Measurements from ENCODE around the gene CDC25B. TPM values are rescaled to one million over a fixed set of nuclear protein-coding genes. Genes with fewer than 3 reads are reported as not detected.

The CDC25B gene
- total and polyA plus RNA-seq, 2 of the 8 experiments (the other 6 are each of a cell fraction or from before 2014, with no cell fraction given) = 21.7 to 31.2 TPM

DNA sequence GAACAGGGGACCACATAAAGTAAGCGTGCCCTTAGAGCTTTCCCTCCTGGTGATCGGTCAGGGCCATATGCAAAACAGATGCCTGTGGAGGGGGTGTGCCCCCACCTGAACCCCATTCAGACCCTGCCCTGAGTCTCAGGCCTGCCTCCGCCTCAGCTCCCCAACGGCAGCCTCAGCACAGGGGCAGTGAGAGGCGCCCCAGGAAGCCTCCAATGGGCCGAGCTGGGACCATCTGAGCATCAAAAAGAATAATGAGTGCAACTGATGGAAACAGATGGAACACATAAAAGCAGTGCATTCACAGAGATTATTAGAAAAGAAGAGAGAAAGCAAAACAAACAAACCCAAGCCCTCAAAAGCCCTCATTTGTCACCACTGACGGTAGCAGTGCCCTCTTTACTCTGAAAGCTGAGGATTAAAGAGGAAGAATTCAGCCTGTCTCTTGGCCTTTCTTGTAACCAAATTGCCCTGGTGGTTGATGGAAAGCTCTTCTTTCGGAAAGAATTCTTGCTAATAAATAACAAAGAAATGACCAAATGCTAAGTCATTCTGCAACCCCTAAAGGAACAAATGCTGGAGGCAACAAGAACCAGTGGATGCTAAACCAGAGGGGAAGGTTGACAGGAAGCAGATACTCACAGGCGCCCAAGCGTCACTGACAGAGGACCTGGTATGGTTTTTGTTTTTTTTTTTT, 35.3 kb upstream of the CDC25B start:
- Histone ChIP-seq H3K23ac (ENCODE audit: insufficient read length) (no peak overlapping the region), H3K4me1 (replicated peaks in 1 of 4; ENCODE audit: control insufficient read depth in 3 of 4, insufficient read depth in 4 of 4, low read length in 3 of 4) (no peaks in the 10 kb centered on the region), H3K79me1 (ENCODE audit: low read depth, low read length) (peaks cover 15% of the 10 kb centered on the region), H3K9ac (replicated peaks in 1 of 4; ENCODE audit: extremely low read depth in 1 of 4, low read depth in 3 of 4, low read length in 3 of 4) (no peak overlapping the region), H3K36me3 (ENCODE audit: control insufficient read depth in 2 of 4, insufficient read depth in 4 of 4, low read length in 3 of 4) (peaks cover 0 to 15% (median 2%) of the 10 kb centered on the region in 4 experiments; a peak in 4 of 8 replicates), H3K56ac (replicated peaks; ENCODE audit: insufficient read length, low read depth, low read length) (no peak overlapping the region), H3K79me2 (ENCODE audit: control insufficient read depth in 1 of 2, insufficient read depth in 2 of 2, low read length in 2 of 2) (peaks cover 0 to 16% of the 10 kb centered on the region in 2 experiments; a peak in 1 of 4 replicates), H2BK5ac (ENCODE audit: low read depth, low read length) (no peak overlapping the region; the same call in 1 of the 2 replicates), H3K14ac (ENCODE audit: insufficient read length) (no peak overlapping the region), H2BK120ac (replicated peaks; ENCODE audit: low read depth, low read length) (no peak overlapping the region), H4K20me1 (replicated peaks in 1 of 2; ENCODE audit: control insufficient read depth in 1 of 2, insufficient read depth in 2 of 2, low read length in 2 of 2) (peaks cover 2 to 17% of the 10 kb centered on the region in 2 experiments), H3K4me3 (ENCODE audit: extremely low read depth in 1 of 4, insufficient read depth in 2 of 4, low read depth in 3 of 4, low read length in 4 of 4) (no peak overlapping the region), H4K91ac (replicated peaks; ENCODE audit: insufficient read length, low read length) (no peak overlapping the region), H3K27me3 (replicated peaks in 1 of 4; ENCODE audit: control insufficient read depth in 3 of 4, extremely low read depth in 1 of 4, insufficient read depth in 3 of 4, low read length in 3 of 4) (no peaks in the 10 kb centered on the region), H3K4me2 (ENCODE audit: insufficient read depth in 1 of 2, low read depth in 2 of 2, low read length in 2 of 2) (no peak overlapping the region), H3K27ac (ENCODE audit: low read depth, low read length) (no peak overlapping the region), H2BK20ac (ENCODE audit: low read length) (no peak overlapping the region), H4K5ac (ENCODE audit: insufficient read length, low read depth, low read length) (no peak overlapping the region), H4K8ac (ENCODE audit: extremely low read depth, insufficient read depth, low read length) (no peak overlapping the region), H2BK15ac (ENCODE audit: low read length) (no peak overlapping the region), H3K23me2 (ENCODE audit: low read depth, low read length) (no peaks in the 10 kb centered on the region), H3K9me3 (ENCODE audit: insufficient read depth in 2 of 2, low read depth in 1 of 2, low read length in 1 of 2) (no peaks in the 10 kb centered on the region), H2BK12ac (ENCODE audit: low read depth, low read length) (no peak overlapping the region), H2AFZ (ENCODE audit: low read length) (no peak overlapping the region), H3K4ac (replicated peaks; ENCODE audit: insufficient read length, low read depth, low read length) (no peak overlapping the region), H2AK5ac (ENCODE audit: low read depth, low read length) (no peak overlapping the region), H3K18ac (ENCODE audit: extremely low read depth, low read length) (no peak overlapping the region)
- ChIA-PET CTCF (ENCODE audit: partially characterized antibody) (interaction anchor here (0.8 to 18.6 kb wide), 9 partner anchors 2 to 84 kb away, joined by 3 to 277 read pairs (median 5); partner anchors contain the start of genes ADISSP and HSPA12B), POLR2A (ENCODE audit: partially characterized antibody) (interaction anchor here (0.7 to 1.2 kb wide), 5 partner anchors 10 to 21 kb away, joined by 3 to 5 read pairs (median 3); partner anchors contain the start of gene SPEF1)
- DNase-seq (ENCODE audit: low read depth in 1 of 2, low spot score in 2 of 2) = no peak
- FAIRE-seq = no peak
- WGBS, 2 experiments (ENCODE audit: extremely low coverage in 1 of 2, insufficient coverage in 1 of 2, insufficient read length in 1 of 2, insufficient replicate concordance in 2 of 2, low coverage in 1 of 2, low lambda C conversion rate in 2 of 2, missing lambda C conversion rate in 1 of 2) = 82% methylated on average over 10 of the region's 10 CpGs; no CpG with 5 or more reads in 1 of the 2 experiments
- TF ChIP-seq BCL11A (IDR thresholded peaks at IDR 0.05; ENCODE audit: low read depth in 2 of 2, low read length in 2 of 2) (no peak), RFX5 (IDR thresholded peaks at IDR 0.05; ENCODE audit: borderline replicate concordance, low read depth, low read length) (no peak), EP300 (IDR thresholded peaks at IDR 0.05; ENCODE audit: borderline replicate concordance in 1 of 2, low read depth in 2 of 2, low read length in 2 of 2) (no peak), CTBP2 (IDR thresholded peaks at IDR 0.05; ENCODE audit: borderline replicate concordance, insufficient read depth, insufficient read length, low read length) (no peak), CHD2 (IDR thresholded peaks at IDR 0.05; ENCODE audit: low read length) (no peak), SP4 (IDR thresholded peaks at IDR 0.05; ENCODE audit: low read length) (no peak), YY1 (IDR thresholded peaks at IDR 0.05; ENCODE audit: low read depth, low read length) (no peak), SIN3A (conservative IDR thresholded peaks at IDR 0.05 in 1 of 2, IDR thresholded peaks at IDR 0.05 in 1 of 2; ENCODE audit: low read depth in 1 of 2, low read length in 2 of 2) (no peak)
- TF ChIP-seq, protein P1, sequence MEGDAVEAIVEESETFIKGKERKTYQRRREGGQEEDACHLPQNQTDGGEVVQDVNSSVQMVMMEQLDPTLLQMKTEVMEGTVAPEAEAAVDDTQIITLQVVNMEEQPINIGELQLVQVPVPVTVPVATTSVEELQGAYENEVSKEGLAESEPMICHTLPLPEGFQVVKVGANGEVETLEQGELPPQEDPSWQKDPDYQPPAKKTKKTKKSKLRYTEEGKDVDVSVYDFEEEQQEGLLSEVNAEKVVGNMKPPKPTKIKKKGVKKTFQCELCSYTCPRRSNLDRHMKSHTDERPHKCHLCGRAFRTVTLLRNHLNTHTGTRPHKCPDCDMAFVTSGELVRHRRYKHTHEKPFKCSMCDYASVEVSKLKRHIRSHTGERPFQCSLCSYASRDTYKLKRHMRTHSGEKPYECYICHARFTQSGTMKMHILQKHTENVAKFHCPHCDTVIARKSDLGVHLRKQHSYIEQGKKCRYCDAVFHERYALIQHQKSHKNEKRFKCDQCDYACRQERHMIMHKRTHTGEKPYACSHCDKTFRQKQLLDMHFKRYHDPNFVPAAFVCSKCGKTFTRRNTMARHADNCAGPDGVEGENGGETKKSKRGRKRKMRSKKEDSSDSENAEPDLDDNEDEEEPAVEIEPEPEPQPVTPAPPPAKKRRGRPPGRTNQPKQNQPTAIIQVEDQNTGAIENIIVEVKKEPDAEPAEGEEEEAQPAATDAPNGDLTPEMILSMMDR (IDR thresholded peaks at IDR 0.05; ENCODE audit: control extremely low read depth in 1 of 3, insufficient read depth in 1 of 3, low read depth in 1 of 3, low read length in 3 of 3) = no peak

Measured in H1 (cell line).